ENCODE results near the gene APLP2.
A peak's percentile ranks its signal among the peaks of the same experiment; 100 is the strongest.
"Not testable (repeated sequence)": the region's sequence is repeated elsewhere in the genome, so short reads cannot be mapped to it uniquely, and the experiment has no call there.

APLP2 gene

GRCh38 chr11:130170345-130170744 lies 100.7 kb downstream of the APLP2 start:
- no peak for DNase-seq (ENCODE audit: low spot score)

DNA sequence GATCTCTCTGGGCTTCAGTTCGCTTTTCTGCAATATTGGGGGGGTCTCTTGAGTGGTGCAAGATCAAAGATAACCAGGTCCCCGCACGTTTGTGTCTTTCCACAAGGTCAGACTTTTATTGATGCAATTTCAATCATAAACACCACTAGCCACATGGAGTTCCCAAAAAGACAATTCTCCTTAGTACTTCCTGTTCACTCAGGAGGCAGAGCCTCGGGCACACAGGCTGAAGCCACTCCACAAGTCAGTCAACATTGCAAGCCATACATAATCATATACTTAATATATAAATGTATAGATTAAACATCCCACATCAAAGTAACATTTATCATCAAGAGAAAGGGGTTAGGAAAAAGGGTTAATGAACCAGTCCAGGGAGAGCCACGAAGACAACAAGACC lies 101.8 kb downstream of the APLP2 start:
- DNase-seq (ENCODE audit: low spot score), result no peak

DNA sequence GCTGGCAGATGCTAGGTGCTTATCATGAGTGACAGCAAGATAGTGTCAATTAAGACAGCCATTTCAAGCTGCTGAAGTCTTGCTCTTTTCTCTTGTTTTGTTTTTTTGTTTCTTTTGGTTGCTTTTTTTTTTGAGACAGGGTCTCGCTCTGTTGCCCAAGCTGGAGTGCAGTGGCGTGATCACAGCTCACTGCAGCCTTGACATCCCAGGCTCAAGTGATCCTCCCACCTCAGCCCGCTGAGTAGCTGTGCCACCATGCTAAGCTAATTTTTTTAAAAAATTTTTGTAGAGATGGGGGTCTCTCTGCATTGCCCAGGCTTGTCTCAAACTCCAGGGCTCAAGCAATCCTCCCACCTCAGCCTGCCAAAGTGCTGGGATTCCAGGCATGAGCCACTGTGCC lies 102.3 kb downstream of the APLP2 start:
- DNase-seq (ENCODE audit: low spot score), result not testable (repeated sequence)

DNA sequence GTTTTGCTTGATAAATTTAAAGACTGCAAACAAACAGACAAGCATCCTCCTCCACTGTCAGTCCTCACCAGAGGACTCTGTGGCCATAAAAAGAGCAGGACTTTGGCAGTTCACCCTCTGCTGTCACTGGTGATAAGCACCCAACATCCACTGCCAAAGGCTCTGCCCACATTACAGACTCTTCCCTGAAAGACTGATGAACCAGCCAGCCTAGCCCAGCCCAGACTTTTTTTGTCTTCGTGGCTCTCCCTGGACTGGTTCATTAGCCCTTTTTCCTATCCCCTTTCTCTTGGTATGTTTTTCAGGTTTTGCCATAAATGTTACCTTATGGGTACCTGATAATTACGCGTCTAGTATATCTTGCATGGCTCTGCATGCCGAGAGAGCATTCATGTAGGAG lies 104.9 kb downstream of the APLP2 start:
- DNase-seq (ENCODE audit: low spot score), result no peak

GRCh38 chr11:130175898-130176297 lies 106.2 kb downstream of the APLP2 start:
- DNase-seq (ENCODE audit: low spot score), result no peak

GRCh38 chr11:130177782-130178181 lies 108.1 kb downstream of the APLP2 start:
- no peak for DNase-seq (ENCODE audit: low spot score)

GRCh38 chr11:130178441-130179339 lies 109.0 kb downstream of the APLP2 start:
- no peak for DNase-seq (ENCODE audit: low spot score)

DNA sequence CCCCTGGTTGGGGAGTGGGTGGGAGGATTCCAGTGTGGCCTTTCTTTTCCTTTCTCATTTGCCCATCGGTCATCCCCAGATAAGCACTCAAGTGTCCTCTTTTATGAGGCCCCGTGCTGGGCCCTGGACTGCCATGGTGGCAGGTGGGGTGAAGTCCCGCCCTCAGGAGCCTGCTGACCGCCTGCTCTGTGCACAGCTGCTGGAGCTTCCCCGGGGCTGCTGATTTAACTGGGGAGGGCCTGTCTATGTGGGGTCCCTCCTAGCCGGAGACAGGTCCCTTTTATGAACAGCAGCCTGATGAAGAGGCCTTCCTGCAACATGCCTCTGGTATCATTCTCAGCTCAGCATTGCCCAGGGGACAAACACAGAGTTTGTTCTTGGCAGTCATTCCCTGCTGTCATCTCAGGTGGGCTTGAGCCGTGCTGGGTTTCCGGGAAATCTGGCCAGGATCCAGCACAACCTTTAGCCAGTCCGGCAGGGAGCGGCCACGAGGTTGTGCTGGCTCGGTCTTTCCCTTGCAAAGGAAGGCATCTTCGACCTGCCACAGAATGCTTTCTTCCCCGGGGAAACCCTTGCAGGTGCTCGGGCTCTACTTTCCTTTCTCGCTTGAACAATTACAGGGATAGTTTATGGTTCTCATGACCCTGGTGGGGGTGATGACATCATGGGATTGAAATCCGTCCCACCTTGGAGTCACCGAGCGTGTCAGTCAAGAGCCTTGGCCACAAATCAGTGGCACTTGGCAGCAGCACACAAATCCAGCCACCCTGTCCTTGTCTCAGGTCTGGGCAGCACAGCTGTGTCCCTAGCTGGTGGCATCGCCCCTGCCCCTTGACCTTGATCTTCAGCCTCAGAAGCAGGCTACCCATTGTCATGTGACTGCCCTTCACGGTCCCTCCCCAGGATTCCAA lies 110.0 kb downstream of the APLP2 start:
- DNase-seq (ENCODE audit: low spot score), result no peak

- DNase-seq (ENCODE audit: low spot score), result peak; percentile 15
Measured at GRCh38 chr11:130180491-130180890, 110.8 kb downstream of the APLP2 start.

DNA sequence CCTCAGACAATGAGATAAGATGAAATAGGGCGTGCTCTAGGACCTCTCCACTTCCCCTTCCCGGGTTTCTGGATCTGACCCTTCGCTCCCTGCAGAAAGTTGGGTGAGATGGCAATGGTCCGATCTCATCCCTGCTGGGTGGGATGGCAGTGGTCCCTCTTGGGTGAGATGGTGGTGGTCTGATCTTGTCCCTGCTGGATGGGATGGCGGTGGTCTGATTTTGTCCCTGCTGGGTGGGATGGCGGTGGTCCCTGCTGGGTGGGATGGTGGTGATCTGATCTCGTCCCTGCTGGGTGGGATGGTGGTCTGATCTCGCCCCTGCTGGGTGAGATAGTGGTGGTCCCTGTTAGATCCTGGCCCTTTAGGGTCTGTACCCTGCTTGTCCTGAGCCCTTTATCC lies 111.2 kb downstream of the APLP2 start:
- DNase-seq (ENCODE audit: low spot score), result no peak

DNA sequence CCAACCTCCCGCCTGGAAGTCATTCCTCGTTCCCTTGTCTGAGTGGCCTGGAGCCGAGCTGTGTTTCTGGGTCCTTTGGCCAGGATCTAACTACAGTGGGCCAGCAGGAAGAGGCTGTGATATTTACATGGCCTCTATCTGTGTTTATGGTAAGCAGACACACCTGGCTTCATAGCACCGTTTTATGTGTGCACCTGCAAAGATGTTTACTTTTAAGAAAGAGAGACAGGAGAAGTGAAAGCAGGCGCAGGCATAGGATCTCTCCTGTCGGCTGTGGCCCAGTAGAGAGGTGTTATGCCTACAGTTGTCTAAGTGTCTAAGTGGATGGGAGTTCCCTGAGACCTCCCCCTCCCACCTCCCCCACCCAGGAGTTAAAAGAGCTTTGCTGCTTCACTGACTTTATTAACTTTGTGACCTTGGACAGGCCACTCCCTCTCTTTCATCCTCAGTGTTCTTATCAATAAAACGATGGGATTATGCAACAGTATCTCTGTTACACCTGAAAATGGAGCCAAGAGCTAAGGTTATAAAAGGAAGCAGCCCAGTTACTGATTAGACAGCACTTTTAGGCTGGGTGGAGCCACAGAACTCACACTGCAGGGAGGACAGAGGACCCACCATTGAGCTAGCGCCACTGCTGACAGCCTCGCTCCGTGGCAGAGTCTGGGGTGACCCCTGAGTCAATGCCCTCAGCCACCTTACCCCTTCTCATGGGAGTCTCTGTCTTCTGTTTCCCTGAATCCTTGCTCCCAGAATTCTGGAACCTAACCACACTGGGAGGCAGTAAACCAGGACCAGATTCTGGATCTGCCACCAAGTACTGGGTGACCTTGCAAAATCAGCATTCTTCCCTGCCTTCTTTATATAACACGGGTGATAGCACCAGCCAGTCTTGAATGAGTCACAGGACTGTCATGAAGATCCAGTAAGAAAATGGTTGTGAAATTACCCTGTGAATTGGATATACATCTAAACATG lies 111.9 kb downstream of the APLP2 start:
- DNase-seq (ENCODE audit: low spot score), result no peak

GRCh38 chr11:130183878-130184610 lies 114.3 kb downstream of the APLP2 start:
- DNase-seq (ENCODE audit: low spot score), result no peak

- DNase-seq (ENCODE audit: low spot score), result no peak
Measured at GRCh38 chr11:130187096-130187495, 117.4 kb downstream of the APLP2 start.

- DNase-seq (ENCODE audit: low spot score), result no peak
Measured at GRCh38 chr11:130188047-130188446, 118.4 kb downstream of the APLP2 start.

GRCh38 chr11:130188585-130189347 lies 119.1 kb downstream of the APLP2 start:
- no peak for DNase-seq (ENCODE audit: low spot score)

DNA sequence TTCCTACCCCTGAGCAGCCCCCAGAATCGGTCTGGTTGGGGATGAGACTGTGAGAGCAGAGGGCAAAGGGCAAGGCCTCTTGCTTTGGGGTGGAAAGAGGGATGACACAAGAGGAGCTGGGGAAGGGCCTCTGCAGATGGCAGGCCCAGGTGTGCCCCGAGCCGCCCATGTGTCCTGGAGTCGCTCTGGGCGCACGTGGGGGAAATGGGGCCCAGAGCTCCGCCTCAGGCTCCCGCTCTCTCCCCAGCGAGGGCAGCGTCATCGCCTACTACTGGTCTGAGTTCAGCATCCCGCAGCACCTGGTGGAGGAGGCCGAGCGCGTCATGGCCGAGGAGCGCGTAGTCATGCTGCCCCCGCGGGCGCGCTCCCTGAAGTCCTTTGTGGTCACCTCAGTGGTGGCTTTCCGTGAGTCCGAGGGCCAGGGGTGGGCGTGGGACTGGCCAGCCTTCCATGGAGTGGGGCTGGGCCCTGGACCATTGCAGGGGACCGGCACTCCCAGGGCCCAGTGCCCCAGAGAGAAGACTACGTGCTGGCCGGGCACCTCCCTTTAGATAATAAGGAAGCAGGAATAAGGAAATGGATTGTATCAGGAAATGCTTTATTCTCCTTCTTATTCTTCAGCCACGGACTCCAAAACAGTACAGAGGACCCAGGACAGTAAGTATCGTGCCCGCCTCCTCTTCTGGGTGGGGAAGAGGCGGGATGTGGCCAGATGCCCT lies 120.0 kb downstream of the APLP2 start:
- DNase-seq (ENCODE audit: low spot score), result no peak

DNA sequence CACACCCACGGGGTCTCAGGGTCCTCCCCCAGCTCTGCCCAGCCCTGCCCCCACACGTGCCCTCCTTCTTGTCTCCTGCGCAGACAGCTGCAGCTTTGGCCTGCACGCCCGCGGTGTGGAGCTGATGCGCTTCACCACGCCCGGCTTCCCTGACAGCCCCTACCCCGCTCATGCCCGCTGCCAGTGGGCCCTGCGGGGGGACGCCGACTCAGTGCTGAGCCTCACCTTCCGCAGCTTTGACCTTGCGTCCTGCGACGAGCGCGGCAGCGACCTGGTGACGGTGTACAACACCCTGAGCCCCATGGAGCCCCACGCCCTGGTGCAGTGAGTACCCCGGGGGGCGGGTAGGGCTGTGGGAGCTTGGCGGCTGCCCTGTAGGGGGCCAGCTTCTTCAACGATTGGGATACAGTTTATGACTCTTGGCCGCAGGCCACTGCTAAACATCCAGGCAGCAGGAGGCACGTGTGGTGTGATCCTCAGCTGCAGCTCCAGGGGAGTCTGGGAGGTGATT lies 120.7 kb downstream of the APLP2 start:
- DNase-seq (ENCODE audit: low spot score), result no peak

DNA sequence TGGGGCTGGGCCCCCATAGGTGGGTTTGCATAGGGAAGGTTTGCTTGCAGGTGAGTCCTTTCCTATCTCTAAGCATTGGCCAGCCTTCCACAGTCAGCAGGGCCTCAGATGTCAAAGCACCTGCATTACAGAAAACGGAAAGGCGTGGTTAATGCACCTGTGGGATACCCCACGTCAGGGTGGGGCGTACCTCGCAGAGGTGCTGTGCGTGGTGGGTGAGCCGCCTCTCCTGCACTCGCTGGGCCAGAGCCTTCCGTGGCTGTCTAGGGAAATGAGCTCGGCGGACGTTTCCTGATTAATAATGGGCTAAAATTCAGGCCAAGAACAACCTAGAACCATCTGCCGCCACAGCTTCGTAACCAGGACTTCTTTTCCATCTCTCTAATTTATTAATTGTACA lies 122.2 kb downstream of the APLP2 start:
- DNase-seq (ENCODE audit: low spot score), result no peak

GRCh38 chr11:130192845-130193267 lies 123.2 kb downstream of the APLP2 start:
- no peak for DNase-seq (ENCODE audit: low spot score)

Data from globus pallidus (tissue), 1 donor.